Measurements from ENCODE around the gene SPARC.
A peak's percentile ranks its signal among the peaks of the same experiment; 100 is the strongest.

- TF ChIP-seq CTCF (IDR thresholded peaks at IDR 0.05) (no peak), POLR2A (IDR thresholded peaks at IDR 0.05) (peak; percentile 8 to 75 (median 70))
These were observed at the start of gene SPARC for GRCh38 chr5:151686674-151687407.

All from body of pancreas (tissue), 4 donors.